ENCODE measurements around the gene ADAMTS6. TPM values are rescaled to one million over a fixed set of nuclear protein-coding genes. Genes with fewer than 3 reads are reported as not detected.

The ADAMTS6 gene
- total RNA-seq (1 to 10 TPM; 2.0 to 5.3 (median 4.0) TPM), total RNA-seq (1.3 to 14.3 (median 8.0) reads per million in 29 experiments)
- total RNA-seq (2013), result 4.3 TPM

GRCh38 chr5:65481635-65482295 is at the start of gene ADAMTS6:
Gene ADAMTS6 (minus strand): TSS chr5:65481920. CDS start chr5:65473673, 8,247 bp downstream.
- peaks cover 10 to 18% (median 14%) of the 10 kb centered on the region in 3 donors for H3K4me1 Mint-ChIP-seq
- Histone ChIP-seq H3K27ac (ENCODE audit: low read length) (peak within 1 kb of the TSS; percentile 63), H3K4me3 (ENCODE audit: control insufficient read depth in 1 of 2, extremely low read depth in 1 of 2, low read length in 1 of 2) (peak within 1 kb of the TSS; percentile 73 to 85), H3K36me3 (ENCODE audit: control insufficient read depth in 2 of 2, extremely low read depth in 1 of 2, insufficient read depth in 1 of 2, low read length in 1 of 2) (no peaks in the 10 kb centered on the region), H3K4me1 (ENCODE audit: control insufficient read depth in 1 of 2, extremely low read depth in 1 of 2, insufficient read depth in 2 of 2, low read length in 2 of 2) (peaks cover 14 to 16% of the 10 kb centered on the region in 2 experiments), H3K9me3 (no peaks in the 10 kb centered on the region), H3K27me3 (replicated peaks in 1 of 2; ENCODE audit: control insufficient read depth in 2 of 2, extremely low read depth in 1 of 2, insufficient read depth in 2 of 2, low read length in 1 of 2) (peaks cover 0 to 3% of the 10 kb centered on the region in 2 experiments)
- peak; percentile 24 to 84 (median 71) for DNase-seq
- no peak within 1 kb of the TSS for H3K4me3 Mint-ChIP-seq
- no peaks in the 10 kb centered on the region for H3K9me3 Mint-ChIP-seq
- CTCF ChIA-PET, result interaction anchor here (0.6 to 3.9 kb wide), 17 partner anchors 9 to 847 kb away, joined by 3 to 117 read pairs (median 4); no protein-coding TSS in a partner anchor
- WGBS (ENCODE audit: insufficient coverage), result 0% methylated on average over 2 of the region's 12 CpGs
- peak within 1 kb of the TSS; percentile 90 to 95 for H3K27ac Mint-ChIP-seq
- POLR2A ChIA-PET, result interaction anchor here (0.6 to 1.4 kb wide), 16 partner anchors 13 to 706 kb away, joined by 3 to 10 read pairs (median 4); partner anchors contain the start of genes CENPK (in 1 of the 2) and PPWD1 (in 1 of the 2)
- no peaks in the 10 kb centered on the region for H3K27me3 Mint-ChIP-seq
- ATAC-seq (replicated peaks in 1 of 4), result peak; percentile 82 to 92 (median 85)
- H3K36me3 Mint-ChIP-seq, result no peaks in the 10 kb centered on the region

GRCh38 chr5:65530904-65531303 is 49.2 kb upstream of the ADAMTS6 start:
- Mint-ChIP-seq H3K4me3 (no peak overlapping the region), H3K27ac (no peak overlapping the region), H3K36me3 (peaks cover 10% of the 10 kb centered on the region), H3K27me3 (no peaks in the 10 kb centered on the region), H3K9me3 (no peaks in the 10 kb centered on the region), H3K4me1 (no peaks in the 10 kb centered on the region)
- CTCF ChIA-PET, result no interaction called here
- POLR2A ChIA-PET, result interaction anchor here (0.6 to 0.7 kb wide), 5 partner anchors 14 to 1261 kb away, joined by 3 to 6 read pairs (median 4); no protein-coding TSS in a partner anchor
- H3K9me3 ChIP-seq, result no peaks in the 10 kb centered on the region
- H3K4me1 ChIP-seq (ENCODE audit: control insufficient read depth in 1 of 2, extremely low read depth in 1 of 2, insufficient read depth in 2 of 2, low read length in 2 of 2), result no peaks in the 10 kb centered on the region
- no peak overlapping the region for H3K27ac ChIP-seq (ENCODE audit: low read length)
- H3K4me3 ChIP-seq (ENCODE audit: control insufficient read depth in 1 of 2, extremely low read depth in 1 of 2, low read length in 1 of 2), result no peak overlapping the region
- H3K36me3 ChIP-seq (ENCODE audit: control insufficient read depth in 2 of 2, extremely low read depth in 1 of 2, insufficient read depth in 1 of 2, low read length in 1 of 2), result peaks cover 7 to 10% of the 10 kb centered on the region in 2 donors
- H3K27me3 ChIP-seq (replicated peaks in 1 of 2; ENCODE audit: control insufficient read depth in 2 of 2, extremely low read depth in 1 of 2, insufficient read depth in 2 of 2, low read length in 1 of 2), result no peaks in the 10 kb centered on the region
- no peak for DNase-seq
- no peak for ATAC-seq (replicated peaks in 1 of 4)
- WGBS (ENCODE audit: insufficient coverage), result no CpG with 5 or more reads among the region's 1 CpG

GRCh38 chr5:65525726-65526125 is 44.0 kb upstream of the ADAMTS6 start:
- ChIA-PET POLR2A (no interaction called here), CTCF (no interaction called here)
- H3K36me3 ChIP-seq (ENCODE audit: control insufficient read depth in 2 of 2, extremely low read depth in 1 of 2, insufficient read depth in 1 of 2, low read length in 1 of 2), result peaks cover 5 to 18% of the 10 kb centered on the region in 2 donors
- WGBS (ENCODE audit: insufficient coverage), result no CpG with 5 or more reads among the region's 3 CpGs
- Mint-ChIP-seq H3K4me1 (no peaks in the 10 kb centered on the region), H3K9me3 (no peaks in the 10 kb centered on the region), H3K27me3 (no peaks in the 10 kb centered on the region), H3K4me3 (no peak overlapping the region), H3K27ac (no peak overlapping the region), H3K36me3 (peaks cover 16% of the 10 kb centered on the region)
- no peak overlapping the region for H3K27ac ChIP-seq (ENCODE audit: low read length)
- no peaks in the 10 kb centered on the region for H3K27me3 ChIP-seq (replicated peaks in 1 of 2; ENCODE audit: control insufficient read depth in 2 of 2, extremely low read depth in 1 of 2, insufficient read depth in 2 of 2, low read length in 1 of 2)
- no peaks in the 10 kb centered on the region for H3K9me3 ChIP-seq
- no peak for ATAC-seq (replicated peaks in 1 of 4)
- no peaks in the 10 kb centered on the region for H3K4me1 ChIP-seq (ENCODE audit: control insufficient read depth in 1 of 2, extremely low read depth in 1 of 2, insufficient read depth in 2 of 2, low read length in 2 of 2)
- no peak overlapping the region for H3K4me3 ChIP-seq (ENCODE audit: control insufficient read depth in 1 of 2, extremely low read depth in 1 of 2, low read length in 1 of 2)
- DNase-seq, result no peak

GRCh38 chr5:65512170-65512937 is 30.6 kb upstream of the ADAMTS6 start:
- H3K36me3 Mint-ChIP-seq, result no peaks in the 10 kb centered on the region
- H3K9me3 Mint-ChIP-seq, result no peaks in the 10 kb centered on the region
- H3K27ac ChIP-seq (ENCODE audit: low read length), result no peak overlapping the region
- no peak overlapping the region for H3K4me3 Mint-ChIP-seq
- no peak overlapping the region for H3K4me3 ChIP-seq (ENCODE audit: control insufficient read depth in 1 of 2, extremely low read depth in 1 of 2, low read length in 1 of 2)
- peaks cover 0 to 3% (median 0%) of the 10 kb centered on the region in 3 donors for H3K4me1 Mint-ChIP-seq
- no peaks in the 10 kb centered on the region for H3K9me3 ChIP-seq
- ChIA-PET CTCF (no interaction called here), POLR2A (no interaction called here)
- no peaks in the 10 kb centered on the region for H3K4me1 ChIP-seq (ENCODE audit: control insufficient read depth in 1 of 2, extremely low read depth in 1 of 2, insufficient read depth in 2 of 2, low read length in 2 of 2)
- no peak for DNase-seq
- WGBS (ENCODE audit: insufficient coverage), result no CpG with 5 or more reads among the region's 6 CpGs
- H3K36me3 ChIP-seq (ENCODE audit: control insufficient read depth in 2 of 2, extremely low read depth in 1 of 2, insufficient read depth in 1 of 2, low read length in 1 of 2), result no peaks in the 10 kb centered on the region
- no peak overlapping the region for H3K27ac Mint-ChIP-seq
- no peak for ATAC-seq (replicated peaks in 1 of 4)
- no peaks in the 10 kb centered on the region for H3K27me3 Mint-ChIP-seq
- no peaks in the 10 kb centered on the region for H3K27me3 ChIP-seq (replicated peaks in 1 of 2; ENCODE audit: control insufficient read depth in 2 of 2, extremely low read depth in 1 of 2, insufficient read depth in 2 of 2, low read length in 1 of 2)

DNA sequence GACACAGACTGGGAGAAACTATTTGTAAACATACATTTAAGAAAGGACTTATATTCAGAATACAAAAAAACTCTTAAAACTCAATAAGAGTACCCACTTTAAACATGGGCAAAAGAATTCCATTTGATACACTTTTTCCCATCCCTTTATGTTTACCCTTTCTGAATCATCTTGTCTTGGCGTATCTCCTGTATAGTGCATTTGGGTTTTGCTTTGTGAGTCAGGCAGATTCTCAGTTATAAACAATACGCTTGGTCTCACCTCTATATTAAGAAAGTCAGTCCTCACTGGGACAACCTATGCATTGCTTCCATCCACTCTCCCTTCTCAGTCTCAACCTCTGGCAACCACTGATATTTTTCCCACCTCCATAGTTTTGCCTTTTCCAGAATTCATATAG is 27.3 kb upstream of the ADAMTS6 start:
- Mint-ChIP-seq H3K36me3 (no peaks in the 10 kb centered on the region), H3K27me3 (no peaks in the 10 kb centered on the region), H3K4me1 (peaks cover 0 to 3% (median 0%) of the 10 kb centered on the region in 3 donors), H3K4me3 (no peak overlapping the region), H3K9me3 (no peaks in the 10 kb centered on the region), H3K27ac (no peak overlapping the region)
- CTCF ChIA-PET, result interaction anchor here in 1 of 2 donors (0.6 kb wide), 1 partner anchor 50 kb away, joined by 4 read pairs; no protein-coding TSS in a partner anchor
- Histone ChIP-seq H3K36me3 (ENCODE audit: control insufficient read depth in 2 of 2, extremely low read depth in 1 of 2, insufficient read depth in 1 of 2, low read length in 1 of 2) (no peaks in the 10 kb centered on the region), H3K4me1 (ENCODE audit: control insufficient read depth in 1 of 2, extremely low read depth in 1 of 2, insufficient read depth in 2 of 2, low read length in 2 of 2) (no peaks in the 10 kb centered on the region), H3K9me3 (no peaks in the 10 kb centered on the region), H3K4me3 (ENCODE audit: control insufficient read depth in 1 of 2, extremely low read depth in 1 of 2, low read length in 1 of 2) (no peak overlapping the region), H3K27ac (ENCODE audit: low read length) (no peak overlapping the region), H3K27me3 (replicated peaks in 1 of 2; ENCODE audit: control insufficient read depth in 2 of 2, extremely low read depth in 1 of 2, insufficient read depth in 2 of 2, low read length in 1 of 2) (no peaks in the 10 kb centered on the region)
- ATAC-seq (replicated peaks in 1 of 4) (no peak), DNase-seq (no peak)
- WGBS (ENCODE audit: insufficient coverage), result no CpG with 5 or more reads among the region's 2 CpGs
- POLR2A ChIA-PET, result interaction anchor here in 1 of 2 donors (0.6 kb wide), 1 partner anchor 22 kb away, joined by 4 read pairs; no protein-coding TSS in a partner anchor

- ChIA-PET CTCF (no interaction called here), POLR2A (no interaction called here)
- no CpG with 5 or more reads among the region's 3 CpGs for WGBS (ENCODE audit: insufficient coverage)
- Histone ChIP-seq H3K4me1 (ENCODE audit: control insufficient read depth in 1 of 2, extremely low read depth in 1 of 2, insufficient read depth in 2 of 2, low read length in 2 of 2) (no peaks in the 10 kb centered on the region), H3K9me3 (no peaks in the 10 kb centered on the region), H3K27me3 (replicated peaks in 1 of 2; ENCODE audit: control insufficient read depth in 2 of 2, extremely low read depth in 1 of 2, insufficient read depth in 2 of 2, low read length in 1 of 2) (no peaks in the 10 kb centered on the region), H3K27ac (ENCODE audit: low read length) (no peak overlapping the region), H3K4me3 (ENCODE audit: control insufficient read depth in 1 of 2, extremely low read depth in 1 of 2, low read length in 1 of 2) (no peak overlapping the region), H3K36me3 (ENCODE audit: control insufficient read depth in 2 of 2, extremely low read depth in 1 of 2, insufficient read depth in 1 of 2, low read length in 1 of 2) (no peaks in the 10 kb centered on the region)
- ATAC-seq (replicated peaks in 1 of 4) (no peak), DNase-seq (no peak)
- no peak overlapping the region for H3K27ac Mint-ChIP-seq
- no peak overlapping the region for H3K4me3 Mint-ChIP-seq
- H3K4me1 Mint-ChIP-seq, result no peaks in the 10 kb centered on the region
- no peaks in the 10 kb centered on the region for H3K36me3 Mint-ChIP-seq
- no peaks in the 10 kb centered on the region for H3K9me3 Mint-ChIP-seq
- no peaks in the 10 kb centered on the region for H3K27me3 Mint-ChIP-seq
These were observed 25.2 kb upstream of the ADAMTS6 start for GRCh38 chr5:65506961-65507360.
